H9 (cell line): ENCODE data around the gene S100Z. TPM values are rescaled to one million over a fixed set of nuclear protein-coding genes. Genes with fewer than 3 reads are reported as not detected.
"Not testable (repeated sequence)": the region's sequence is repeated elsewhere in the genome, so short reads cannot be mapped to it uniquely, and the experiment has no call there.

ENCODE experiments used
- DNase-seq: peaks from one replicate; pipeline ENCODE4 v3.0.0-alpha.2; 2017
- H2AFZ ChIP-seq: one replicate; pipeline ENCODE4 v1.6.1; 2013; ENCODE audit warnings: mild to moderate bottlenecking, low read length, control low read depth, moderate library complexity
- H2AK5ac ChIP-seq: 2 replicates; pipeline ENCODE4 v1.6.1; 2013; ENCODE audit warnings: low read length, control low read depth, mixed read lengths; ENCODE audit not compliant: insufficient read length
- H2BK120ac ChIP-seq: one replicate; pipeline ENCODE4 v1.6.1; 2013; ENCODE audit warnings: low read depth, mild to moderate bottlenecking, low read length, control low read depth, inconsistent platforms; ENCODE audit not compliant: poor library complexity, severe bottlenecking
- H2BK12ac ChIP-seq: 2 replicates; pipeline ENCODE4 v1.6.1; 2013; ENCODE audit warnings: low read length, control low read depth, mixed read lengths, low read depth; ENCODE audit not compliant: insufficient read length
- H2BK15ac ChIP-seq: 2 replicates; pipeline ENCODE4 v1.6.1; 2013; ENCODE audit warnings: low read depth, low read length, control low read depth
- H2BK20ac ChIP-seq: one replicate; pipeline ENCODE4 v1.6.1; 2013; ENCODE audit warnings: low read depth, mild to moderate bottlenecking, low read length, control low read depth, inconsistent platforms; ENCODE audit not compliant: poor library complexity, severe bottlenecking
- H2BK5ac ChIP-seq: 2 replicates; pipeline ENCODE4 v1.6.1; 2013; ENCODE audit warnings: low read length, control low read depth, mixed read lengths; ENCODE audit not compliant: insufficient read length
- H3K14ac ChIP-seq: 2 replicates; pipeline ENCODE4 v1.6.1; 2013; ENCODE audit warnings: low read length, control low read depth; ENCODE audit not compliant: insufficient read depth
- H3K18ac ChIP-seq: 2 replicates; pipeline ENCODE4 v1.6.1; 2013; ENCODE audit warnings: low read depth, mild to moderate bottlenecking, mixed read lengths, low read length, control low read depth; ENCODE audit not compliant: insufficient read length
- H3K23ac ChIP-seq: 2 replicates; pipeline ENCODE4 v1.6.1; 2013; ENCODE audit warnings: low read length, control low read depth, mixed read lengths, low read depth; ENCODE audit not compliant: insufficient read length
- H3K23me2 ChIP-seq: 2 replicates; pipeline ENCODE4 v1.6.1; 2013; ENCODE audit warnings: low read depth, mild to moderate bottlenecking, mixed read lengths, low read length, control low read depth; ENCODE audit not compliant: insufficient read length, poor library complexity, severe bottlenecking
- H3K27ac ChIP-seq: 2 replicates; pipeline ENCODE4 v1.5.1; 2013; ENCODE audit warnings: low read length, control low read depth, mixed read lengths, low read depth; ENCODE audit not compliant: insufficient read length
- H3K27me3 ChIP-seq: 2 replicates; pipeline ENCODE4 v1.6.1; 2013; ENCODE audit warnings: low read length, control low read depth, inconsistent platforms; ENCODE audit not compliant: insufficient read depth
- H3K4ac ChIP-seq: 2 replicates; pipeline ENCODE4 v1.6.1; 2013; ENCODE audit warnings: low read depth, mild to moderate bottlenecking, control low read depth, inconsistent platforms, low read length, moderate library complexity
- H3K4me1 ChIP-seq: 2 replicates; pipeline ENCODE4 v1.6.1; 2013; ENCODE audit warnings: low read length, control low read depth, inconsistent platforms; ENCODE audit not compliant: insufficient read depth
- H3K4me2 ChIP-seq: 2 replicates; pipeline ENCODE4 v1.6.1; 2013; ENCODE audit warnings: low read length, control low read depth, mixed read lengths; ENCODE audit not compliant: insufficient read length, insufficient read depth
- H3K56ac ChIP-seq: 2 replicates; pipeline ENCODE4 v1.6.1; 2013; ENCODE audit warnings: low read depth, mild to moderate bottlenecking, mixed read lengths, low read length, control low read depth; ENCODE audit not compliant: insufficient read length
- H3K79me1 ChIP-seq: 2 replicates; pipeline ENCODE4 v1.6.1; 2013; ENCODE audit warnings: low read depth, mild to moderate bottlenecking, moderate library complexity, low read length, control low read depth, inconsistent platforms; ENCODE audit not compliant: insufficient read depth, poor library complexity, severe bottlenecking
- H3K79me2 ChIP-seq: 2 replicates; pipeline ENCODE4 v1.6.1; 2013; ENCODE audit warnings: low read length, control low read depth, inconsistent platforms; ENCODE audit not compliant: insufficient read depth
- H3K9ac ChIP-seq: 2 replicates; pipeline ENCODE4 v1.6.1; 2013; ENCODE audit warnings: low read length, control low read depth, mixed read lengths; ENCODE audit not compliant: insufficient read length; ENCODE audit errors: extremely low read depth
- H3K9me3 ChIP-seq: one replicate; pipeline ENCODE4 v1.6.1; 2013; ENCODE audit warnings: low read depth, low read length, inconsistent platforms; ENCODE audit not compliant: control insufficient read depth
- H3T11ph ChIP-seq: one replicate; pipeline ENCODE4 v1.6.1; 2013; ENCODE audit warnings: mild to moderate bottlenecking, low read length, control low read depth, inconsistent platforms
- H4K20me1 ChIP-seq: one replicate; pipeline ENCODE4 v1.6.1; 2013; ENCODE audit not compliant: control insufficient read depth, insufficient read length, insufficient read depth
- H4K5ac ChIP-seq: 2 replicates; pipeline ENCODE4 v1.6.1; 2013; ENCODE audit warnings: low read depth, mild to moderate bottlenecking, mixed read lengths, low read length, control low read depth; ENCODE audit not compliant: insufficient read length
- H4K8ac ChIP-seq: replicated peaks from 2 replicates; pipeline ENCODE4 v1.6.1; 2013; ENCODE audit warnings: low read length, control low read depth, mixed read lengths, low read depth; ENCODE audit not compliant: insufficient read length
- H4K91ac ChIP-seq: 2 replicates; pipeline ENCODE4 v1.6.1; 2013; ENCODE audit warnings: low read depth, mild to moderate bottlenecking, moderate library complexity, mixed read lengths, low read length, control low read depth; ENCODE audit not compliant: insufficient read length
- H3K27ac Mint-ChIP-seq, 3 experiments: 2 replicates in 2 of 3; 3 replicates in 1 of 3; pipeline ENCODE4 v1.8.0; 2020 to 2021; ENCODE audit warnings: mixed read lengths in 3 of 3, mild to moderate bottlenecking in 1 of 3, moderate library complexity in 1 of 3
- H3K27me3 Mint-ChIP-seq: 2 replicates; pipeline ENCODE4 v1.8.0; 2021; ENCODE audit warnings: low read depth, mild to moderate bottlenecking, moderate library complexity, mixed read lengths
- H3K36me3 Mint-ChIP-seq, 3 experiments: 2 replicates in 2 of 3; 3 replicates in 1 of 3; pipeline ENCODE4 v1.8.0; 2020 to 2021; ENCODE audit warnings: low read depth in 3 of 3, mixed read lengths in 3 of 3; ENCODE audit not compliant: insufficient read depth in 1 of 3
- H3K4me1 Mint-ChIP-seq, 2 experiments: 2 replicates each; pipeline ENCODE4 v1.8.0; 2020; ENCODE audit warnings: mixed read lengths in 2 of 2
- H3K4me3 Mint-ChIP-seq, 2 experiments: 2 replicates in 1 of 2; 3 replicates in 1 of 2; pipeline ENCODE4 v1.8.0; 2020 to 2021; ENCODE audit warnings: mild to moderate bottlenecking in 2 of 2, mixed read lengths in 2 of 2, moderate library complexity in 1 of 2
- H3K9me3 Mint-ChIP-seq, 2 experiments: 2 replicates in 1 of 2; 3 replicates in 1 of 2; pipeline ENCODE4 v1.8.0; 2020; ENCODE audit warnings: mild to moderate bottlenecking in 2 of 2, mixed read lengths in 2 of 2, moderate library complexity in 1 of 2
- total RNA-seq: library from RNA; stranded (reverse); gene quantifications from 2 replicates; pipeline ENCODE4 v1.2.1, GENCODE V29; 2021
- TF ChIP-seq, protein P1 (sequence below): fragments of 200-600 bp; sonication (generic); conservative IDR thresholded peaks from 3 replicates; pipeline ENCODE4 v1.8.0; 2021; ENCODE audit warnings: antibody characterized with exemption, mild to moderate bottlenecking

The S100Z gene
- total RNA-seq, 1 experiment from 2014 or later = not detected

DNA sequence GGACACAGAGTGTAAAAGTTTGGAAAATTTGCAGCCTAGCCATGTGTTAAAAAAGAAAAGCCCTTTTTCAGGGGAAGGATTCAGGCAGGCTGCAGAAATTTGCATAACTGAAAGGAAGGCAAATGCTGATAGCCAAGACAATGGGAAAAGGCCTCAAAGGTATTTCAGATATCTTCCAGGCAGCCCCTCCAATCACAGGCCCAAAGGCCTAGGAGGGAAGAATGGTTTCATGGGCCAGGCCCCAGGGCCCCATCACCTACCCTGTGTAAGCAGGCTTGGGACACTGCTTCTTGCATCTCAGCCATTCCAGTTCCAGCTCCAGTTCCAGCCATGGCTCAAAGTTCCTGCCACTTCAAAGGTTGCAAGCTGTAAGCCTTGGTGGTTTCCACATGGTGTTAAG lies 4.8 kb downstream of the S100Z start:
- Histone ChIP-seq H2AFZ (no peak overlapping the region), H4K91ac (no peak overlapping the region), H3K9me3 (peaks cover 9% of the 10 kb centered on the region), H3K23ac (no peak overlapping the region), H3K56ac (no peak overlapping the region), H3K27ac (no peak overlapping the region), H3K4ac (no peak overlapping the region), H3K23me2 (no peaks in the 10 kb centered on the region), H3K27me3 (no peaks in the 10 kb centered on the region), H3K79me1 (no peaks in the 10 kb centered on the region), H3K14ac (no peak overlapping the region), H2BK15ac (no peak overlapping the region), H2AK5ac (no peak overlapping the region), H4K20me1 (no peaks in the 10 kb centered on the region), H3K4me1 (no peaks in the 10 kb centered on the region), H4K8ac (no peak overlapping the region), H4K5ac (no peak overlapping the region), H2BK5ac (no peak overlapping the region), H3K9ac (no peak overlapping the region), H3T11ph (no peak overlapping the region), H3K79me2 (no peaks in the 10 kb centered on the region), H3K4me2 (no peak overlapping the region), H2BK12ac (no peak overlapping the region), H2BK20ac (no peak overlapping the region), H2BK120ac (no peak overlapping the region), H3K18ac (no peak overlapping the region)
- no peak for DNase-seq
- Mint-ChIP-seq H3K9me3 (peaks cover 20 to 29% of the 10 kb centered on the region in 2 experiments), H3K27me3 (no peaks in the 10 kb centered on the region; the same call in 1 of the 2 replicates), H3K4me1 (peaks cover 8 to 10% of the 10 kb centered on the region in 2 experiments), H3K4me3 (no peak overlapping the region), H3K27ac (no peak overlapping the region; a peak in 1 of 7 replicates), H3K36me3 (peaks cover 13 to 23% (median 21%) of the 10 kb centered on the region in 3 experiments)
- TF ChIP-seq, protein P1, sequence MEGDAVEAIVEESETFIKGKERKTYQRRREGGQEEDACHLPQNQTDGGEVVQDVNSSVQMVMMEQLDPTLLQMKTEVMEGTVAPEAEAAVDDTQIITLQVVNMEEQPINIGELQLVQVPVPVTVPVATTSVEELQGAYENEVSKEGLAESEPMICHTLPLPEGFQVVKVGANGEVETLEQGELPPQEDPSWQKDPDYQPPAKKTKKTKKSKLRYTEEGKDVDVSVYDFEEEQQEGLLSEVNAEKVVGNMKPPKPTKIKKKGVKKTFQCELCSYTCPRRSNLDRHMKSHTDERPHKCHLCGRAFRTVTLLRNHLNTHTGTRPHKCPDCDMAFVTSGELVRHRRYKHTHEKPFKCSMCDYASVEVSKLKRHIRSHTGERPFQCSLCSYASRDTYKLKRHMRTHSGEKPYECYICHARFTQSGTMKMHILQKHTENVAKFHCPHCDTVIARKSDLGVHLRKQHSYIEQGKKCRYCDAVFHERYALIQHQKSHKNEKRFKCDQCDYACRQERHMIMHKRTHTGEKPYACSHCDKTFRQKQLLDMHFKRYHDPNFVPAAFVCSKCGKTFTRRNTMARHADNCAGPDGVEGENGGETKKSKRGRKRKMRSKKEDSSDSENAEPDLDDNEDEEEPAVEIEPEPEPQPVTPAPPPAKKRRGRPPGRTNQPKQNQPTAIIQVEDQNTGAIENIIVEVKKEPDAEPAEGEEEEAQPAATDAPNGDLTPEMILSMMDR = no peak

DNA sequence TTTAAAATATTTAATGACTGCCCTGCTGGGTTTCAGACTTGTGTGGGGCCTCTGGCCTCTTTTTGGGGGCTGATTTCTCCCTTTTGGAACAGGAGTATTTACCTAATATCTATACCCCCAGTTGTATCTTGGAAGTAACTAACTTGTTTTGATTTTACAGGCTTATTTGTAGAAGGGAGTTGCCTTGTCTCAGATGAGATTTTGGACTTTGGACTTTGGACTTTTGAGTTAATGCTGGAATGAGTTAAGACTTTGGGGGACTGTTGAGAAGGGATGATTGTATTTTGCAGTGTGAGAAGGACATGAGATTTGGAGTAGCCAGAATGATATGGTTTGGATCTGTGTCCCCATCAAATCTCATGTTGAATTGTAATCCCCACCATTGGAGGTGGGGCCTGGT lies 5.7 kb downstream of the S100Z start:
- H3K56ac ChIP-seq, H3K27me3 Mint-ChIP-seq, H3K23ac ChIP-seq, H3K27me3 ChIP-seq, H3K27ac Mint-ChIP-seq, H3K4me1 ChIP-seq, H2AK5ac ChIP-seq, H2BK20ac ChIP-seq, H3K18ac ChIP-seq, H3K4me2 ChIP-seq, H3K23me2 ChIP-seq, H2BK15ac ChIP-seq, H4K5ac ChIP-seq, H4K8ac ChIP-seq, H2BK12ac ChIP-seq, H3K9ac ChIP-seq, H3T11ph ChIP-seq, H3K14ac ChIP-seq, H3K79me1 ChIP-seq, H2BK5ac ChIP-seq, H2BK120ac ChIP-seq, H3K27ac ChIP-seq, H2AFZ ChIP-seq, H3K79me2 ChIP-seq, H3K9me3 ChIP-seq, DNase-seq, H4K91ac ChIP-seq, H3K4ac ChIP-seq, H4K20me1 ChIP-seq: not testable (repeated sequence)
- peaks cover 5 to 10% of the 10 kb centered on the region in 2 experiments; a peak in 3 of 4 replicates for H3K4me1 Mint-ChIP-seq
- peak overlapping the region in 1 of 2 experiments; percentile 5; a peak in 1 of 5 replicates for H3K4me3 Mint-ChIP-seq
- H3K9me3 Mint-ChIP-seq = peaks cover 20 to 29% of the 10 kb centered on the region in 2 experiments
- peaks cover 13 to 23% (median 21%) of the 10 kb centered on the region in 3 experiments for H3K36me3 Mint-ChIP-seq
